Measurements from ENCODE around the gene TNFAIP8L1.
A peak's percentile ranks its signal among the peaks of the same experiment; 100 is the strongest.
"Not testable (repeated sequence)": the region's sequence is repeated elsewhere in the genome, so short reads cannot be mapped to it uniquely, and the experiment has no call there.

The TNFAIP8L1 gene

DNA sequence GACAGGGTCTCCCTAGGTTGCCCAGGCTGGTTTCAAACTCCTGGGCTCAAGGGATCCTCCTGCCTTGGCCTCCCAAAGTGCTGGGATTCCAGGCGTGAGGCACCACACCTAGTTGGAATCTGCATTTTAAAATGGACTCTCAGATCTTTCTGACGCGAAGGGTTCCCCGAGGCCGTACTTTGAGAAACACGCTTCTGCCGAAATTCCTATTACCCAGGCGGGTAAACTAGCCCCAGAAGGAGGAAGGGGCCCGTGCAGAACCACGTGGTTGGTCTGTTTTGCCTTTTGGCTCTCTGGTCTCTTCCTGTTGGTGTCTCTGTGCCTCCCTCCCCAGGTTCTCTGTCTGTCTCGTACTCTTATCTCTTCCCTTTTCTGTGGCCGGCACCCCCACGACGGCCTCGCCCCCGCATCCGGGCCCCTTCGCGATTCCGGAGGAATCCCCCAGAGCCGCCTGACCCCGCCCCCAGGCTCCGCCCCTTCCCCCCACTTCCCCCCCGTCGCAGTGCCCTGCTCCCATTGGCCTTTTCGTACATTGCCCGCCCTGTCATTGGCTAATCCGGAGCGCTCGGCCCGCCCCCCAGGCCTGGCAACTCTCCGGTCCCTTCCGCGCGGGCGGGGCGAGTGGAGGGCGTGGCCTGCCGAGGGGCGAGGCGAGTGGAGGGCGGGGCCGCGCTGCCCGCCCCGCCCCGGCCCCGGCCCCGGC, at the start of gene TNFAIP8L1:
Gene TNFAIP8L1 (plus strand): TSS at position 689 of the 703 bp plus-strand sequence. CDS start 12,354 bp downstream, outside the sequence.
- Mint-ChIP-seq H3K4me3 (peak within 1 kb of the TSS; percentile 93), H3K36me3 (ENCODE audit: low read depth) (no peaks in the 10 kb centered on the region), H3K27ac (peak within 1 kb of the TSS; percentile 97), H3K4me1 (ENCODE audit: low read depth) (peaks cover 44% of the 10 kb centered on the region), H3K27me3 (no peaks in the 10 kb centered on the region), H3K9me3 (no peaks in the 10 kb centered on the region)

DNA sequence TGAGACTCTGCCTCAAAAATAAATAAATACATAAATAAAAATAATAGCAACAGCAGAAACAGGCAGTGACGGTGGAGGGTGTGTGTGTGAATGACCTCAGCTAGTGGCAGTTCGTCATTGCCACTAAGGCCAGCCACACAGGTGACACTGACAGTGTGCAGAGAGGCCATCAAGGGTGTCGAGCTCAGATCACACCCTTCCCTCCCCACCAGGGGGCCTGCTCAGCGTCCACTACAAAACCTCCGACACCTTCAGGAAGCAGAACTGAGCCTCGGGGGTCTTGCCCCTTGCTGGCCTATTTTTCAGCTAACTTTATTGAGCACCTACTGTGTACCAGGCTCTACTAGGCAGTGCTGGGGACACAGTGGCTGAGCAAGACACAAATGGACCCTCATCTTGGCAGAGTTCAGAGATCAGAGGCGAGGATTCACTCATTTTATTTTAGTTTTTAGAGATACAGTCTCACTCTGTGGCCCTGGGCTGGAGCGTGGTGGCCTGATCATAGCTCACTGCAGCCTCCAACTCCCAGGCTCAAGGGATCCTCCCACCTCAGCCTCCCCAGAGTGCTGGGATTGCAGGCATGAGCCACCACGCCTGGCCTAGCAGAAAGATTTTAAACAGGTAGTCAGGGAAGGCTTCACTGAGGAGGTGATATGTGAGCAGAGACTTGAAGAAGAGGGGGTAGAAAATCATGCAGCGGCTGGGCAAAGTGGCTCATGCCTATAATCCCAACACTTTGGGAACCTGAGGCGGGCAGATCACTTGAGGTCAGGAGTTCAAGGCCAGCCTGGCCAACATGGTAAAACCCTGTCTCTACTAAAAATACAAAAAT, 49.5 kb upstream of the TNFAIP8L1 start:
- H3K9me3 Mint-ChIP-seq, result no peaks in the 10 kb centered on the region
- no peaks in the 10 kb centered on the region for H3K4me1 Mint-ChIP-seq (ENCODE audit: low read depth)
- H3K27me3 Mint-ChIP-seq, result peaks cover 45% of the 10 kb centered on the region
- H3K36me3 Mint-ChIP-seq (ENCODE audit: low read depth), result no peaks in the 10 kb centered on the region
- H3K4me3 Mint-ChIP-seq, result no peak overlapping the region
- H3K27ac Mint-ChIP-seq, result no peak overlapping the region

DNA sequence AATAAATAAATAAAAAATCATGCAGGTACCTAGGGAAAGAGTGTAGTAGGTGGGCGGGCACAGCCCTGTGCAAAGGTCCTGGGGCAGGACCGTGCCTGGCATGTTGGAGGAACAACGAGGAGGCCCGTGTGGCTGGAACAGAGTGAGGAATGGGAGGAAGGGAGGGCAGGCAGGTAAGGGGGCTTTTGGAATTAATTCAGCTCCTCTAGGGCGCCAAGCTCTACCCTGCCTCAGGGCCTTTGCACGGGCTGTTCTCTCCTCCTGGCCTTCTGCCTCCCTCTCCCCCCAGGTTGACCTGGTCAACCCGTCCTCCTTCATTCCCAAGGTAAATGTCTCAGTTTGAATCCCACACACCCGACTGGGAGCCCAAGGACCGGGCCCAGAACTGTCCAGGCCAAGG, 48.8 kb upstream of the TNFAIP8L1 start:
- H3K27ac Mint-ChIP-seq, result no peak overlapping the region
- H3K27me3 Mint-ChIP-seq, result peaks cover 50% of the 10 kb centered on the region
- H3K4me1 Mint-ChIP-seq (ENCODE audit: low read depth), result no peaks in the 10 kb centered on the region
- H3K9me3 Mint-ChIP-seq, result no peaks in the 10 kb centered on the region
- H3K36me3 Mint-ChIP-seq (ENCODE audit: low read depth), result no peaks in the 10 kb centered on the region
- H3K4me3 Mint-ChIP-seq, result no peak overlapping the region

DNA sequence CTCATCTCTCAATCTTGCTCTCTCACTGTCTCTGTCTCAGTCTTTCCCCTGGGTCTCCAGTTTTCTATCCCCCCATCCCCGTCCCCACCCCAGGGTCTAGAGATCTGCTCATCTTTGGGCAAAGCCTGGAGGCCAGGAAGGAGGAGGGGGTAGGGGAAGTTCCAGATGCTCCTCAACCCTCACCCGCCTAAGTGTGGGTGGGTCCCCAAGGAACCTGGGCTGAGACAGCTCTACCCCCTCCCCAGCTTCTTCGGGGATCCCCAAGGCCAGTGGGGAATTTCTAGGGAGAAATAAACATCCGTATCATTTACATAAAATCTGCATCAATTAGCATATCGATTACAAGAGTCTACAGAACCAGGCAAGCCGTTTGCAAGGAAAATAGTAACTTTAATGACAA, 48.0 kb upstream of the TNFAIP8L1 start:
- Mint-ChIP-seq H3K36me3 (ENCODE audit: low read depth) (no peaks in the 10 kb centered on the region), H3K27ac (no peak overlapping the region), H3K4me3 (no peak overlapping the region), H3K9me3 (no peaks in the 10 kb centered on the region), H3K4me1 (ENCODE audit: low read depth) (no peaks in the 10 kb centered on the region), H3K27me3 (peaks cover 43% of the 10 kb centered on the region)

DNA sequence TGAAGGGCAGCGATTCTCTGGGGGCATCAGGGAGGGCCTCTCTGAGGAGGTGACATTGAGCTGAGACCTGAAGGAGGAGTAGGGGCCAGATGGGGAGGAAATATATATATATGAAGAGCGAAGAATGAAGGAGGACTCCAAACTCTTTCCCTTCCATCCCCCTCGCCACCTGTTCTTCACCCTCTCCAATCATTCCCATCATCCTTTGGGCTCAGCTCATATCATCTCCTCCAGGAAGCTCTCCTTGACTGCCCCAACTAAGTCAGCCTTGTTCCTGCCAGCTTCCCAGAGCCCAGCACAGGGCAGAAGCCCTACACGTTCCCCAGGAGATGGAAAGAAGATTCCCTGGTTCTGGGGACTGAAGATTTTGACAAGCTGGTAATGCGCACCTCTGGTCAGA, 46.9 kb upstream of the TNFAIP8L1 start:
- no peaks in the 10 kb centered on the region for H3K4me1 Mint-ChIP-seq (ENCODE audit: low read depth)
- no peak overlapping the region for H3K27ac Mint-ChIP-seq
- no peak overlapping the region for H3K4me3 Mint-ChIP-seq
- H3K36me3 Mint-ChIP-seq (ENCODE audit: low read depth), result no peaks in the 10 kb centered on the region
- H3K9me3 Mint-ChIP-seq, result no peaks in the 10 kb centered on the region
- peaks cover 48% of the 10 kb centered on the region for H3K27me3 Mint-ChIP-seq

DNA sequence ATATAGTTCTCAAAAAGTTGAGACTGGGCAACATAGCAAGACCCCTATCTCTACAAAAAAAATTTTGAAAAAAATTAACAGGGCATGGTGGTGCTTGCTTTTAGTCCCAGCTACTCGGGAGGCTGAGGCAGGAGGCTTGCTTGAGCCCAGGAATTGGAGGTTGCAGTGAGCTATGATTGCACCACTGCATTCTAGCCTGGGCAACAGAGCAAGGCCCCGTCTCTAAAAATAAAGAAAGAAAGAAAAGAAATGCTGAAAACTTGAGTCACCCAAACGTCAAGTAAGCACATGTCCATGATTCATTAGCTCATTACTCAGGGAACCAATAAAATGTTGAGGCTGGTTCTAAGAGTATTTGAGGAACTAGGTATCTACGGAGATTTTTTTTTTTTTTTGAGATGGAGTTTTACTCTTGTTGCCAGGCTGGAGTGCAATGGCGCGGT, 45.9 kb upstream of the TNFAIP8L1 start:
- H3K36me3 Mint-ChIP-seq (ENCODE audit: low read depth), result no peaks in the 10 kb centered on the region
- H3K9me3 Mint-ChIP-seq, result no peaks in the 10 kb centered on the region
- peaks cover 3% of the 10 kb centered on the region for H3K4me1 Mint-ChIP-seq (ENCODE audit: low read depth)
- no peak overlapping the region for H3K27ac Mint-ChIP-seq
- H3K27me3 Mint-ChIP-seq, result peaks cover 44% of the 10 kb centered on the region
- no peak overlapping the region for H3K4me3 Mint-ChIP-seq

DNA sequence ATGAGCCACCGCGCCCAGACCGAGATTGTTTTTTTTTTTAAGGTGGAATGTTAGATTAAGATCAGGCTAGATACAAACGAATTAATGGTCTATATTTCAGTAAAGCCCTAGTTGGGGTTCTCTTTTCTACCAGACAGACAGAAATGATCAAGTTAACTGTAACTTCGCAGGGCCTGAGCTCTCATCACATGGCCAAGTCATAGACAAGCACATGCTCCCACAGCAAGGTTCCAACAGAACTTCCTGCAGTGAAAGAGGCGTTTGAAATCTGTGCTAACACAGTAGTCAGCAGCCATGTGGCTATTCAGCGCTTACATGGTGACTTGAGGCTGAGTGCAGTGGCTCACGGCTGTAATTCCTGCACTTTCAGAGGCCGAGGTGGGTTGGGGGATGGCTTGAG, 45.1 kb upstream of the TNFAIP8L1 start:
- H3K27me3 Mint-ChIP-seq, result peaks cover 48% of the 10 kb centered on the region
- H3K4me1 Mint-ChIP-seq (ENCODE audit: low read depth), result peaks cover 7% of the 10 kb centered on the region
- H3K27ac Mint-ChIP-seq, result no peak overlapping the region
- no peak overlapping the region for H3K4me3 Mint-ChIP-seq
- H3K36me3 Mint-ChIP-seq (ENCODE audit: low read depth), result no peaks in the 10 kb centered on the region
- H3K9me3 Mint-ChIP-seq, result no peaks in the 10 kb centered on the region

DNA sequence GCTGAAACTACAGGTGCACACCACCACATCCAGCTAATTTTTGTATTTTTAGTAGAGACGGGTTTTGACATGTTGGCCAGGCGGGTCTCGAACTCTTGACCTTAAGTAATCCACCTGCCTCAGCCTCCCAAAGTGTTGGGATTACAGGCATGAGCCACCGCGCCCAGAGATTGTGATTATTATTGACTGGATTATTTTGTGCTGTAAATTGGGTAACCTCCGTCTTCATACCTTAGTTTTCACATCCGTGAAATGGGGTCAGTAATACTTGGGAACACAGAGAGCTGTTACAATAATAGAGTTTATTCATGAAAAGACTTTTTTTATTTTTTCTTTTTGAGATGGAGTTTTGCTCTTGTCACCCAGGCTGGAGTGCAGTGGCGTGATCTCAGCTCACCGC, 44.2 kb upstream of the TNFAIP8L1 start:
- H3K27ac Mint-ChIP-seq; H3K36me3 Mint-ChIP-seq (ENCODE audit: low read depth); H3K4me1 Mint-ChIP-seq (ENCODE audit: low read depth); H3K4me3 Mint-ChIP-seq; H3K9me3 Mint-ChIP-seq: not testable (repeated sequence)
- peaks cover 47% of the 10 kb centered on the region for H3K27me3 Mint-ChIP-seq

DNA sequence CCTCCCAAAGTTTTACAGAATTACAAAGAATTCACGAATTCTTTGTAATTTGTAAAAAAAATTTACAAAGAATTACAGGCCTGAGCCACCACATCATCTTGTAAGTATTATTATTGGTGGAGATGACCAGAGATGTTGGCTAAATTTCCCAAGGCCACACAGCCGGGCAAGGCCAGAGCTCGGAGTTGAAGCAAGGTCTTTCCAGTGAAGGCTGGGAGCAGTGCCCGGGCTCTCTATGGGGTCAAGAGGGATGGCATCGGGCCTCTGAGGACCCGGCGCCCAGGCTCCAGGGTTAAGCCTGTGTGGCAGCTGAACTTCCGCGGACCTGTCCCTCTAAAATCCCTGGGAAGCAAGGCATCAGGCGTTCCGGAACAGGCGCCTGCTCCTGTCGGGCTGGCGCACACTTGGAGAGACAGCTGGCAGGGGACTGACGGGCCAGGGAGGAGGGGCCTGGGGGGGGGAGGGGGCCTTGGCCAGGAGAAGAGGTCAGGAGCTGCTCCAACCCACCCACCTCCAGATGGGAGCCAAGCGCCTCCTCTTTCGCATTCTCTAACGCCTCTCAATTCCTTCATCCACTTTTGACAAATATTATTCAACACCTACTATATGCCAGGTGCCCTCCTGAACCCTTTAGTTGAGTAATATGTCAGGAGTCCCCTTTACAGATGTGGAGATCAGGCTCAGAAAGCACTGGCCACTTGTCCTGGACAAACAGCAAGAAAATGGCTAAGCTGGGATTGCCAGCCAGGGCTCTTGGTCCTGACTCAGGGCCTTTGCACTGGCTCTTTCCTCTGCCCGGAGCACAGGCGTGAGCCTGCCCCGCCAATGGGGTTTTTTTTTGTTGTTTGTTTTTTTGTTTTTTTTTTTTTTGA, 43.0 kb upstream of the TNFAIP8L1 start:
- peaks cover 8% of the 10 kb centered on the region for H3K4me1 Mint-ChIP-seq (ENCODE audit: low read depth)
- peaks cover 39% of the 10 kb centered on the region for H3K27me3 Mint-ChIP-seq
- no peaks in the 10 kb centered on the region for H3K9me3 Mint-ChIP-seq
- no peaks in the 10 kb centered on the region for H3K36me3 Mint-ChIP-seq (ENCODE audit: low read depth)
- H3K27ac Mint-ChIP-seq, result no peak overlapping the region
- no peak overlapping the region for H3K4me3 Mint-ChIP-seq

DNA sequence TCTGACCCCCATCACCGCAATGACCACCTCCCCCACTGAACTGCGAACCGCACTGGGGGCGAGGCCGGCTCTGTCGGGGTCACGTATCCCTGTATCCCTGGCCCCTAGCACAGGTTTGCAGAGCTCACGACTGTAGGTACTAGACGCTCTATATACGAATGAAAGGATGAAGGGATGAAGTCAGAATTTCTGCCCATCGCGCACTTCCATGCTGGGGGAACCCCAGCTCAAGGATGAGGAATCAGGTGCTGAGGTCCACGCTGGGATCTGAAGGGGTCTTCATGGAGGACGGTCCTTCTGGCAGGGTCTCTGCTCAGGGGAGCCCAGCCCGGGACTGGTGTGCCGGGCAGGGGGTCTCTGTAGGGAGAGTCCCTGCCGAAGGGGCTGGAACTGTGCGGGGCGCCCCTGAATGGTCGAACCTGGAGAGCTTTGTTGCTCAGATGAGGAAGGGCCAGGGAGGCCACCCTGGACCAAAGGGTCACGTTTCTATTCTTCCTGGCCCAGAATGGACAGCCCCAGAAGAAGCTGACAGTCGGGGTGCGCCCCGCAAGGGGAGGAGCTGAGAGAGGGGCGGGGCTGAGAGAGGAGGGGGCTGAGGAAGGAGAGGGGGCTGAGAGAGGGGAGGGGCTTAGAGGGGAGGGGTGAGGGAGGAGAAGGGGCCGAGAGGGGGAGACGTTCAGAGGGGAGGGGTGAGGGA, 41.9 kb upstream of the TNFAIP8L1 start:
- no peaks in the 10 kb centered on the region for H3K9me3 Mint-ChIP-seq
- no peak overlapping the region for H3K27ac Mint-ChIP-seq
- peaks cover 37% of the 10 kb centered on the region for H3K27me3 Mint-ChIP-seq
- H3K36me3 Mint-ChIP-seq (ENCODE audit: low read depth), result no peaks in the 10 kb centered on the region
- no peak overlapping the region for H3K4me3 Mint-ChIP-seq
- H3K4me1 Mint-ChIP-seq (ENCODE audit: low read depth), result peaks cover 8% of the 10 kb centered on the region

DNA sequence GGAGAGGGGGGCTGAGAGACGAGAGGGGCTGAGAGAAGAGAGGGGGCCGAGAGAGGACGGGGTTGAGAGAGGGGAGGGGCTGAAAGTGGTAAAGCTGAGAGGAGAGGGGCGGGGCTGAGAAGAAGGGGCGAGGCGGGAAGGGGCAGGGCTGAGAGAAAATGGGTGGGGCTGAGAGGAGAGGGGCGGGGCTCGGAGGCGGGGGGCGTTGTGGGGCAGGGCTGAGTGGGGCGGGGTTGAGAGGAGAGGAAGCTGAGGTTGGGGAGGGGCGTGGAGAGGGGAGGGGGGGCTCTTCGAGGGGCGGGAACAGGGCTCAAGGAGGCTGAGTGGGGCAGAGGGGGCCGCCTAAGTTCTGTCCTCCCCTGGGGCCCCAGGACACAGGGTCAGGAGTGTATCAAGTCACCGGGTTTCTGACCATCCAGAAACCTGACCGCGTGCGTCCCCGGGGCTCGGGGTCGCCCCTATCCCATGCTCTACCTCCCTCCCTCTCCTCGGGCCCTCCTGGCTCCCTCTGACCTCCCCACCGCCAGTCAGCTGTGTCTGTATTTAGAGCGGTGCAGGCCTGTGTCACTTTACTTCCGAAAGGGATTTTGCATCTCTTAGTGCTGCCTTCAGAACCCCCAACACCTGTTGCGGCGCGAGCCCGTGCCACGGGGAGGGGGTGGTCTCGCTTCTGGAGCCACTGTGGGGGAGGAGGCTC, 41.2 kb upstream of the TNFAIP8L1 start:
- no peak overlapping the region for H3K27ac Mint-ChIP-seq
- no peaks in the 10 kb centered on the region for H3K9me3 Mint-ChIP-seq
- H3K27me3 Mint-ChIP-seq, result peaks cover 37% of the 10 kb centered on the region
- H3K4me1 Mint-ChIP-seq (ENCODE audit: low read depth), result peaks cover 8% of the 10 kb centered on the region
- H3K36me3 Mint-ChIP-seq (ENCODE audit: low read depth), result no peaks in the 10 kb centered on the region
- H3K4me3 Mint-ChIP-seq, result no peak overlapping the region

DNA sequence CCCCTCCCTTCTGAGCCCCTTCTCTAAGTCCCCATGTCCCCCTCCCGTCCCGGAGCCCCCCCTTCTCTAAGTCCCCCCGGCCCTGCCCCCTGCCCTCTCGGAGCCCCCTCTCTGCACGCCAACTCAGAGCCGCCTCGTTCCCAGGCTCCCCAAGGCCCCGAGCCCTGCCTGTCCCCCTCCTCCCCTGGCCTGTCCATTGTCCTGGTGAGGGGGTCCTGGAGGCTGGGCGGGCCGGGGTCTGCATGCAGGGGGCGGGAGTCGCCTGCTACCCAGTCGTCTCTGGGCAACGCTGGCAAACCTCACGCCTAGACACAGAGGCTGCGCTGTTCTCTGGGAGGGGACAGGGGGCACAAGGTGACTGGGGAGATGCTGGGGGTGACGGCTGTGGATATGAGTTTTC, 40.6 kb upstream of the TNFAIP8L1 start:
- Mint-ChIP-seq H3K27ac (no peak overlapping the region), H3K27me3 (peaks cover 37% of the 10 kb centered on the region), H3K4me3 (no peak overlapping the region), H3K4me1 (ENCODE audit: low read depth) (peaks cover 8% of the 10 kb centered on the region), H3K9me3 (no peaks in the 10 kb centered on the region), H3K36me3 (ENCODE audit: low read depth) (no peaks in the 10 kb centered on the region)

DNA sequence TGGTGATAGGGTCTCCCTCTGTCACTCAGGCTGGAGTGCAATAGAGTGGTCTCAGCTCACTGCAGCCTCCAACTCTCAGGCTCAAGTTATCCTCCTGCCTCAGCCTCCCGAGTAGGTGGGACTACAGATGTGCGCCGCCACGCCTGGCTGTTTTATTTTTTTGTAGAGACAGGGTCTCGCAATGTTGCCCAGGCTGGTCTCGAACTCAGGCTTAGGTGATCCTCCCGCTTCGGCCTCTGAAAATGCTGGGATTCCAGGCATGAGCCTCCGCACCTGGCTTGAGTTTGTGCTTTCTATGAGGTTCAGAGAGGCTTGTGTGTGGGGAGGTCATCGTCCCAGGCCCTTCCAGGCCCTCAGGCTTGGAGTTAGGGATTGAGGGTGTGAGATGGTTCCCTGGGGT, 39.2 kb upstream of the TNFAIP8L1 start:
- Mint-ChIP-seq H3K36me3 (ENCODE audit: low read depth) (no peaks in the 10 kb centered on the region), H3K27me3 (peaks cover 28% of the 10 kb centered on the region), H3K9me3 (no peaks in the 10 kb centered on the region), H3K4me3 (no peak overlapping the region), H3K27ac (no peak overlapping the region), H3K4me1 (ENCODE audit: low read depth) (peaks cover 8% of the 10 kb centered on the region)

DNA sequence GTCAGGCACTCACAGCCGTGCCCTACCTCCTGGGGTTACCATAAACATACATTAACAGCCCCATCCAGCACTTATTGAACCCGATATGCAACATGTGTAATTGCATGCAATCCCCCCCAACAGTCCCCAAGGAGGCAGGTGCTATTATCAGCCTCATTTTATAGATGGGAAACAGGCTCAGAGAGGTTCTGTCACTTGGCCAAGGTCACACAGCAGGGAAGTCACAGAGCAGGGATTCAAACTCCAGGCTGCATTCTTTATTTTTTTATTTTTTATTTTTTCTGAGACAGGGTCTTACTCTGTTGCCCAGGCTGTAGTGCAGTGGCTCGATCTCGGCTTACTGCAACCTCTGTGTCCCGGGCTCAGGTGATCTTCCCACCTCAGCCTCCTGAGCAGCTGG, 38.4 kb upstream of the TNFAIP8L1 start:
- Mint-ChIP-seq H3K36me3 (ENCODE audit: low read depth) (no peaks in the 10 kb centered on the region), H3K4me3 (no peak overlapping the region), H3K27me3 (peaks cover 25% of the 10 kb centered on the region), H3K4me1 (ENCODE audit: low read depth) (peaks cover 8% of the 10 kb centered on the region), H3K27ac (no peak overlapping the region), H3K9me3 (no peaks in the 10 kb centered on the region)
